GM18951 (cell line): ENCODE data around the gene RMND5B.
"Not testable (repeated sequence)": the region's sequence is repeated elsewhere in the genome, so short reads cannot be mapped to it uniquely, and the experiment has no call there.

ENCODE experiments used
- POLR2A ChIP-seq: IDR thresholded peaks from 4 replicates; pipeline ENCODE4 v1.6.1; 2011; ENCODE audit warnings: mild to moderate bottlenecking; ENCODE audit not compliant: insufficient read length, insufficient read depth; ENCODE audit errors: extremely low read depth
- in situ Hi-C: fragments of 300-500 bp; cut with MboI; formaldehyde crosslinking; loops from one replicate; pipeline ENCODE4 v1.12.0; 2022; ENCODE audit warnings: low sequenced_read_pairs, mixed read lengths, inconsistent platforms; ENCODE audit not compliant: unreplicated experiment

RMND5B gene

DNA sequence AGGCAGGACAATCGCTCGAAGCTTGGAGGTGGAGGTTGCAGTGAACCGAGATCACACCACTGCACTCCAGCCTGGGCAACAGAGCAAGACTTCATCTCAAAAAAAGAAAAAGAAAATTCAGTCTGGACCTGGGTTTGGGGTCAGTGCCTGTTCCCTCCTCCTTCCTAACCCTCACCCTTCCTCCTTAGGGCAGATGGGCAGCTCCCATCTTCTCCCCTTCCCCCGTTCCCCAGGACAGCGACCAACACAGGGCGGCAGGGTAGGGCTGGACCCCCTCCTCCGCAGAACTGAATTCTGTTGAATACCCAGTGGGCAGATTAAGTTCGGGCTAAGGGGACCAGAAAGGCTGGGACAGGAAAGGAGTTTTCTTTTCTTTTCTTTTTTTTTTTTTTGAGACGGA is 1.5 kb upstream of the RMND5B start:
- no peak for TF ChIP-seq POLR2A
- in situ Hi-C loops = no loop called here

DNA sequence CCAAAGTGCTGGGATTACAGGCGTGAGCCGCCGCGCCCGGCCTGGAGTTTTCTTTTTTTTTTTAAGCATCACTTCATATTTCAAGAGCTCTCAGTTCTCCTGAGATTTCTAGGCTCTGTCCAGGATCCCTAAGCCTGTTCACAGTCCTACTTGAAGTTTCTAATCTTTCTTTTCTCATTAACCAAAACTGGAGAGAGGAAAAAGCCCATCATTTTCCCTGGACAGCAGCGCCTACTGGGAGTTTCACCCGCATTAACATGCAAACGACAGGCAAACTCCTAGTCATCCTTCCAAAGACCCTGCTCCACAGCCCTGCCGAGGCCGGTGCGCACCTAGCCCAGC is 609 bp upstream of the RMND5B start:
- in situ Hi-C loops = not testable (repeated sequence)

DNA sequence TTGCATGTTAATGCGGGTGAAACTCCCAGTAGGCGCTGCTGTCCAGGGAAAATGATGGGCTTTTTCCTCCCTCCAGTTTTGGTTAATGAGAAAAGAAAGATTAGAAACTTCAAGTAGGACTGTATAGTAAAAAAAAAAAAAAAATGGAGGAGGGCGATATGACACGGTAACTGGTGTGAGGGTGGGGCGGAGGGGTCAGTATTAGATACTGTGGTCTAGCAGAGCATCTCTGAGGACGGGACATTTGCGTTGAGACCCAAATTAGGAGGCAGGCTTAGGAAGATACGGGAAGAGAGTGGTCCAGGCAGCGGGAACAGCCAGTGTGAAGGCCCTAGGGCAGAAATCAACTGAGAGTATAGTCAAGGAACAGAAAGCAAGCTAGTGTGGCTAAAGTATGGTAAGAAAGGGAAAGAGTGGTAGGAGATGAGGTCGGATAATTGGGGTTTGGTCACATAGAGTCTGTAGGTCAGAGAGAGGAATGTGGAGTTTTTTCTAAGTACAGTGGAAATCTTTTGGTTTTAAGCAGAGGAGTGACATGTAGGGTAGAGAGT is 707 bp downstream of the RMND5B start:
- in situ Hi-C loops = no loop called here
- TF ChIP-seq POLR2A = no peak

DNA sequence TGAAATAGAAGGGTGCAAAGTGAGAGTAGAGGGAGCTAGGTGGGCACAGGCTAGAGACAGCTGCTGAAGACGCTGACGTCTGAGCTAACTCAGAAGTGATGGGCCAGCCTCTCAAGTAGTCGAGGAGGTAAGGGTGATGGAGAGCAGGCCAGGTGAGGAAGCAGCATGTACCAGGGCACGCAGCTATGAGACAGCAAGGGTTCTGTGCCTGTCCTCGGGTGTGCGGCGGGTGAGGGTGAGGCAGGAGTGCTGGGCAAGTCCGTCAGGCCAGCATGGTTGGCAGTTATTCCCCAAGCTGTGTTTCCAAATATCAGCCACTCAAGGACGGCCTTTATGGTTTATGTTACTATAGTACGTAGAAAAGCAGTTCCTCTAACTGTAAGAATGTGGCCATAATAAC is 6.2 kb downstream of the RMND5B start:
- TF ChIP-seq POLR2A = no peak
- in situ Hi-C loops = no loop called here

DNA sequence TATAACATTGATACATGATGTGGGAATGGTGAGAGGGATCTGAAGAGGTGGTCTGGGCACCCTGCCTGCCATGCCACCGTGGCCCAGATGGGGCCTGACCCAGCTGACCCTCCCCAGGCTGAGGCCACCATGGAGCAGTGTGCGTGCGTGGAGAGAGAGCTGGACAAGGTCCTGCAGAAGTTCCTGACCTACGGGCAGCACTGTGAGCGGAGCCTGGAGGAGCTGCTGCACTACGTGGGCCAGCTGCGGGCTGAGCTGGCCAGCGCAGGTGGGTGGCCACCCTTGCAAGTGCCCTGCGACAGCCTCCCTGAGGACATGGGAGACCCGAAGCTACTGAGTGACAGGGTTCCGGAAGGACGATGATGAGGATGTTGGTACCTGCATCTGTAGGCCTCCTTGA is 7.2 kb downstream of the RMND5B start:
- in situ Hi-C loops = no loop called here
- no peak for TF ChIP-seq POLR2A

DNA sequence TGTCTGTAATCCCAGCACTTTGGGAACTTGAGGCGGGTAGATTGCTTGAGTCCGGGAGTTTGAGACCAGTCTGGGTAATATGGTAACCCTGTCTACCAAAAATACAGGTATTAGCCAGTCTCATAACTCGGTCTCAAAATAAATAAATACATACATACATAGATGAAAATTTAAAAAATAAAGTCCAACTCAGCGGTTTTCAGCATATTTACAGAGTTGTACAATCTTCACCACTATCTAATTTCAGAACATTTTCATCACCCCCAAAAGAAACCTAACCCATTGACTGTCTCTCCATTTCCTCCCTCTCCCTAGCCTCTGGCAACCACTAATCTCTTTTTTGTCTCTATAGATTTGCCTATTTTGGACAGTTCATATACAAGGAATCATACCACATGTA is 10.7 kb downstream of the RMND5B start:
- TF ChIP-seq POLR2A = no peak
- in situ Hi-C loops = no loop called here

DNA sequence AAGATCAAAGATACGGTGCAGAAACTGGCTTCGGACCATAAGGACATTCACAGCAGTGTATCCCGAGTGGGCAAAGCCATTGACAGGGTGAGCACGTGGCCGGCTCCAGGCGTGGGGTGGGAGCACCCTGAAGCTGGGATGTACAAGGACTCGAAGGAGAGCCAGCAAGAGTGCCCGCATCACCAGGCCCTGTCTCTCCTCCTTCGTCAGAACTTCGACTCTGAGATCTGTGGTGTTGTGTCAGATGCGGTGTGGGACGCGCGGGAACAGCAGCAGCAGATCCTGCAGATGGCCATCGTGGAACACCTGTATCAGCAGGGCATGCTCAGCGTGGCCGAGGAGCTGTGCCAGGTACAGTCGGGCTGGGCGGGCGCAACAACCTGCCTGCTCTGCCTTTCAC is 11.8 kb downstream of the RMND5B start:
- TF ChIP-seq POLR2A = no peak
- in situ Hi-C loops = no loop called here

DNA sequence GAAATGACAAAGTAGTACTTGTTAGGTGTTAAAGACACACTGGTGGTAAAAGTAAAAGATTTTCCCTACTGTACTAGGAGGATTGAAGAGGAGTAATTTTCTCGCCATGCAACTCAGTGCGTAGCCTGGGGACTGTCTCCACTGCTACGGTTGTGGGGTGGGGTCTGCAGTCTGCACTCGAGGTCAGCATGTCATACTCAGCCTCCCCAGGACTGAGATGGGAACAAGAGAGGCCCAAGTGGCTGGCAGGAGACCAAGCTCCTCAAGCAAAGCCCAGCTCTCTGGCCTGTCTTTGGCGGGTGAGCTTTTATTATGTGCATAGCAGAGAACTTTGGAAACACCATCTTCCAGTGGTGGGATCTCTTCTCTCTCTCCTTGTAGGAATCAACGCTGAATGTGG is 12.4 kb downstream of the RMND5B start:
- in situ Hi-C loops = no loop called here
- TF ChIP-seq POLR2A = no peak

DNA sequence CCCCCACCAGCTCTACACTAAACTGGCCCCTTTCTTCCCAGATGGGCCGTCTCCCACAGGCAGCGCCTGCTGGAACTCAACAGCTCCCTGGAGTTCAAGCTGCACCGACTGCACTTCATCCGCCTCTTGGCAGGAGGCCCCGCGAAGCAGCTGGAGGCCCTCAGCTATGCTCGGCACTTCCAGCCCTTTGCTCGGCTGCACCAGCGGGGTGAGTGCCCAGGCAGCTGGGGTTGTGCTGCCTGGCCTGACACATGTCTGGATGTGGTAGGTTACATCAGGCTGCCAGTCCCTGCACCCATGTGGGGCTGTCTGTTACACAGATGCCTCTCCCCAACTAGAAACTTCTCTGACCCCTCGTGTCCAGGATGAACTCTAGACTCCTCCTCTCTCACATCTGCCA is 13.1 kb downstream of the RMND5B start:
- no peak for TF ChIP-seq POLR2A
- in situ Hi-C loops = no loop called here

DNA sequence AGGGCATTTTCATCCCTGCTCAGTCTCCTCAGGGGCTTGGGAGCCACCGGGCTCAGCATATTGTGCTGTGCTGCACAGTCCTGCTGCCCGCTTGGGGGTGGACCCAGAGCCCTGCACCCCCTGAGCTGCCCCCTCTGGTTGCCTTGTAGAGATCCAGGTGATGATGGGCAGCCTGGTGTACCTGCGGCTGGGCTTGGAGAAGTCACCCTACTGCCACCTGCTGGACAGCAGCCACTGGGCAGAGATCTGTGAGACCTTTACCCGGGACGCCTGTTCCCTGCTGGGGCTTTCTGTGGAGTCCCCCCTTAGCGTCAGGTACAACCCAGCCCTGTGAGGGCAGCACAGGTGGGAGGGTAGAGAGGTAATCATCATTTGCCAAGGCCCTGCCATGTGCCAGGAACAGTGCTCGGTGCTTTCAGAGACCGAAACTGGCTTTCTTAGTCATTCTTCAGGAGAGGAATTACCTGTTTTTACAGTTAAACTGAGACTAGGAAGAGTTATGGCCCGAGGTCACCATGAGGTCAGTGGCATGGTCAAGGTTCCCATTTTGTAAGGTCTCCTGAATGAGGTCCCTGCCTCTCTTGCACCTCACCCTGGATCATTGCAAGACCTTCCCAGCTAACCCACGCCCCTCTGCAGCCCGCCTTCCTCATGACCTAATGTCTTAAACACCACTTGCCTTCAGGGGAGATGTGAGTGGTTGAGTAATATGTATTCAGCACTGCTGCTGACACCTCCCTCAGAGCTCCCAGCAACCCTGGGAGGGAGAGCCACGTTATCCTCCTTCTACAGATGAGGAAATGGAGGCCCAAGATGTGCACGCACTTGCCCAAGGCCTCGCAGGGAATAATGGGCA is 15.4 kb downstream of the RMND5B start:
- in situ Hi-C loops = loop anchor here (5.0 kb wide), 1 partner anchor 69 kb away; no protein-coding TSS in a partner anchor
- TF ChIP-seq POLR2A = no peak

DNA sequence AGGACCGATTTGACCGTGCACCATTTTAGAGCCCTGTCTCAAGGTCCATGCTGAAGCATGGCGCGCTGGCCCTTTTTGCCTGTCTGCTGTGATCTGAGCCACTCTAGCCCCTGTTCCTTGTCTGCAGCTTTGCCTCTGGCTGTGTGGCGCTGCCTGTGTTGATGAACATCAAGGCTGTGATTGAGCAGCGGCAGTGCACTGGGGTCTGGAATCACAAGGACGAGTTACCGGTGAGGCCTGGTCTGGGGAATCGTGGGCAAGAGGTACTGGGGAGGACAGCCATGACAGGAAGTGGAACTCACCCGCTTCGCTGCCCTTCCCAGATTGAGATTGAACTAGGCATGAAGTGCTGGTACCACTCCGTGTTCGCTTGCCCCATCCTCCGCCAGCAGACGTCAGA is 16.6 kb downstream of the RMND5B start:
- in situ Hi-C loops = loop anchor here (5.0 kb wide), 1 partner anchor 70 kb away; no protein-coding TSS in a partner anchor
- no peak for TF ChIP-seq POLR2A

DNA sequence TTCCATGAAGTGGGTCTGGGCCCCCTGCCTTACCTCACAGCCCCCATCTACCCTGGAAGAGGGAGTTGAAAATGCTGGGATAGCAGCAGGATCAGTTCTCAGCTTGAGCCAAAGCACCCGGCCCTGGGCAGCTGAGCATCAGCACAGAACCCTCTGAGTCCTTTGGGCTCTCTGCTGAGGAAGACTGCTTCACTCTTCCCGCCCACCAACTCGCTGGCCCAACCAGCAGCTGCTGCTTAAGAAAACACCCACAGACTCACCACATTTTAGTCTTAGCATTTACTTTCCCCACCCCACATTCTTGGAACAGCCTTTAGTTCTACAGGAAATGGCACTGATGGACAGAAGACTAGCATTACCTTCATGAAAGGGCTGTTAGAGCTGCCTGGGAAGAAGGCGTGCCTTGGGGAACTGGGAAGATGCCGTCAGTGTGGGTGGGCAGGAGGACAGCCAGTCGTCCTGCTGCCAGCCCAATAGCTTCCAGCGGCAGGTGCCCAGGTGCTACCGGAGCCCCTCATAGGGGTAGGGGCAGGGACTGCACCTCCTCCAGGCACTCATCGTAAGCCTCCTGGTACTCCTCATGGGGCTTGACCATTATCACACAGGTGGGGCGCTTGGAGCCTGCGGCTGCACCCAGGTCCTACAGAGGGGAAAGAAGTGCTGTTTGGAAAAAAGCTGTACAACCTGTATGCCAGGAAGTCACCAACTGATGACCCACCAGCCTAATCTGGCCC is 18.6 kb downstream of the RMND5B start:
- in situ Hi-C loops = loop anchor here (5.0 kb wide), 1 partner anchor 72 kb away; no protein-coding TSS in a partner anchor
- TF ChIP-seq POLR2A = no peak

DNA sequence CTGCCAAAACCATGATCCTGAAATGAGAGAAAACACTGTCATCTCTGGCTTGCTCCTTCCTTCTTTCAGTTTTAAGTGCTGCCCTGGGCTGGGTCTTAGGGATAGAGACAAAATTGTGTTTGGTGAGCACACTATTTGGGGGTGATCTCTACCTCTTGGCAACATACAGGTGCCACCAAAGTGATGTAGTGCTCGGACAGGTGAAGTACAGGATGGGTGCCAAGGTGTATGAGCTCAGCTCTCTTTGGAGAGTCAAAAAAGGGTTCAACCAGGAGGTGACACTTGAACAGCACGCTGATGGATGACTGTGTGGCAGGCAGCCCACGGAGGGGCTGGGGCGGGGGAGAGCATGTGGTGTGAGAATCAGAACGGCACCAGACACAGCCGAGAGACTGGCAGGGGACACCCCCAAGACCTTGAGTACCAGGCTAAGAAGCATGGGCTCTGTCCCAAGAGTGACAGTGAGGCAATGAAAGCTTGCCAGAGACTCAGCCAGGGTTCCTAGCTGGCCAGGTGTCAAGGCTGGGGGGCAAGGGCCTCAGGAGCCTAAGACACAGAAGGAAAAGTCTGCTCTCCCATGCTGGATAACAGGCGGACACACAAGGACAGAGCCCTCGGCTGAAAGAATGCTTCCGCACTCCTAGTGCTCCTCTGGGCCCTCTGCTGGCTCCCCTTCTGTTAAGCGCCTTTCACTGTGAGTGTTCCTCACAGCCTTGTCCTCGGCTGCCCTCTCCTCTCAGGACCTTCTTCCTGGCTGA is 20.3 kb downstream of the RMND5B start:
- peak; percentile 12 for TF ChIP-seq POLR2A
- in situ Hi-C loops = no loop called here
